ENCODE measurements around the gene HNRNPD.

GRCh38 chr4:82367438-82368097 is 6.2 kb downstream of the HNRNPD start:
- TF ChIP-seq CTCF (IDR thresholded peaks at IDR 0.05) (no peak), POLR2AphosphoS5 (IDR thresholded peaks at IDR 0.05; ENCODE audit: insufficient read depth in 1 of 2, low read depth in 1 of 2) (no peak)
